NCI-H82 (cell line): ENCODE data around the gene MCC.

Experiments
- DNase-seq: peaks from one replicate; lab custom pipeline; 2025; lab: John Stamatoyannopoulos, UW

Gene MCC

GRCh38 chr5:113142186-113142585 lies 346.1 kb downstream of the MCC start:
- DNase-seq: peak; percentile 83

GRCh38 chr5:113140837-113141671 lies 347.2 kb downstream of the MCC start:
- DNase-seq: peak; percentile 50

- DNase-seq: no peak
Measured at GRCh38 chr5:113133211-113133975, 354.9 kb downstream of the MCC start.

GRCh38 chr5:113132564-113132963 lies 355.7 kb downstream of the MCC start:
- DNase-seq: no peak

GRCh38 chr5:113128641-113129330 lies 359.5 kb downstream of the MCC start:
- no peak for DNase-seq

- peak; percentile 67 for DNase-seq
Measured at GRCh38 chr5:113128082-113128481, 360.2 kb downstream of the MCC start.

- no peak for DNase-seq
Measured at GRCh38 chr5:113127021-113127420, 361.2 kb downstream of the MCC start.

GRCh38 chr5:113125371-113125770 lies 362.9 kb downstream of the MCC start:
- DNase-seq: no peak

GRCh38 chr5:113124914-113125313 lies 363.3 kb downstream of the MCC start:
- no peak for DNase-seq

GRCh38 chr5:113124265-113124664 lies 364.0 kb downstream of the MCC start:
- no peak for DNase-seq

GRCh38 chr5:113123618-113124017 lies 364.6 kb downstream of the MCC start:
- DNase-seq: peak; percentile 55

GRCh38 chr5:113122053-113122452 lies 366.2 kb downstream of the MCC start:
- DNase-seq: no peak

- no peak for DNase-seq
Measured at GRCh38 chr5:113119246-113119924, 368.9 kb downstream of the MCC start.

- DNase-seq: no peak
Measured at GRCh38 chr5:113118765-113119164, 369.5 kb downstream of the MCC start.

GRCh38 chr5:113118298-113118697 lies 370.0 kb downstream of the MCC start:
- DNase-seq: no peak

- peak; percentile 44 for DNase-seq
Measured at GRCh38 chr5:113117543-113118115, 370.6 kb downstream of the MCC start.

GRCh38 chr5:113115956-113116355 lies 372.3 kb downstream of the MCC start:
- DNase-seq: no peak

- no peak for DNase-seq
Measured at GRCh38 chr5:113115061-113115460, 373.2 kb downstream of the MCC start.

GRCh38 chr5:113114559-113114958 lies 373.7 kb downstream of the MCC start:
- DNase-seq: no peak

- no peak for DNase-seq
Measured at GRCh38 chr5:113112435-113112834, 375.8 kb downstream of the MCC start.

GRCh38 chr5:113110117-113110516 lies 378.1 kb downstream of the MCC start:
- DNase-seq: no peak

- no peak for DNase-seq
Measured at GRCh38 chr5:113109344-113109743, 378.9 kb downstream of the MCC start.
